ENCODE measurements around the gene RSRC1.

The RSRC1 gene

DNA sequence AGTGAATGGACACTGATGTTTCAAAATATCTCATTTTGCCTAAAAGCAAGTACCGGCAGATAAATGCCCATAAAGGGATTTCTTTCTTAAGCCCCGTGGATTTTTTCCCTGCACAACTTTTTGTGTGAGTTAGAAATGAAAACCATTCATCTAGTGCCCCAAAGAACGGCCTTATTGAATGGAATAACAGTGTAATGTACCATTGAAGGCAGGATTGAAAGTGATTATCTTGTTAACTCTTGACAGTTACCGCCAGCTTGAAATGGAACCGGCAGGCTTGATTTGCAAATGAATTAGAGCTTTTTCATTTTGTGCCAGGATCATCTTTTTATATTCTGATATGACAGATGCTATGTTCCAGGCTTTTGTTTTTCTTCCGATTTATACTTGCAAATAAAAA, 162.2 kb downstream of the RSRC1 start:
- no peak overlapping the region for H3K4me3 ChIP-seq (ENCODE audit: control insufficient read depth in 1 of 7, extremely low read depth in 1 of 7, insufficient read depth in 4 of 7, low read depth in 2 of 7, low read length in 6 of 7)
- no peak for DNase-seq
- CTCF ChIA-PET = no interaction called here
- peaks cover 0 to 16% (median 4%) of the 10 kb centered on the region in 4 experiments for H3K36me3 ChIP-seq (ENCODE audit: control insufficient read depth in 4 of 4, insufficient read depth in 4 of 4, low read length in 3 of 4)
- POLR2A ChIA-PET = no interaction called here
- peaks cover 3 to 17% (median 6%) of the 10 kb centered on the region in 5 experiments for H3K9me3 ChIP-seq (ENCODE audit: control extremely low read depth in 1 of 5, control insufficient read depth in 4 of 5, insufficient read depth in 2 of 5, low read depth in 1 of 5, low read length in 4 of 5)
- WGBS (ENCODE audit: insufficient coverage) = 100% methylated on average over 4 of the region's 6 CpGs
- H3K27ac ChIP-seq (ENCODE audit: insufficient read depth in 1 of 2, low read depth in 1 of 2, low read length in 2 of 2, poor library complexity in 1 of 2, severe bottlenecking in 2 of 2) = no peak overlapping the region
- H3K27me3 ChIP-seq (replicated peaks in 2 of 5; ENCODE audit: control insufficient read depth in 4 of 5, insufficient read depth in 5 of 5, low read length in 4 of 5) = no peaks in the 10 kb centered on the region
- H3K4me1 ChIP-seq (ENCODE audit: control extremely low read depth in 1 of 4, control insufficient read depth in 4 of 4, insufficient read depth in 4 of 4, low read length in 3 of 4) = no peaks in the 10 kb centered on the region

DNA sequence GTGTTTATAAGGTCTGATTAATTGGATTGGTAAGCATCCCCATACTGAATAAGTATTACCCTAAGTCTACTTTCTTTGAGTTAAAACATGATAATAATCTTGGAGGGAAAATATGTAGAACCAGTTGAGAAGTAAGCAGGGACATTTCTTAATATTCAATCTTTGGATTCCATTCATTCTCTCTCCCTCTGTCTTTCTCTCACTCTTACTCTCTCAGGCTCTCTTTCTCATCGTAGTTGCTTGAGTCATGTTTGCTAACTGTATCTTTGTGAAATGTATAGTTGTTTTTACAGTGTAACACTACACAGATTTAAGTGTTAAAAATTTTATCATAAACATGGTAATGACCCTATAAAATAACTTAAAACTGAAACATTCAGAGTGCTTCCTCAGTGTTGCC, 163.8 kb downstream of the RSRC1 start:
- Histone ChIP-seq H3K27ac (ENCODE audit: insufficient read depth in 1 of 2, low read depth in 1 of 2, low read length in 2 of 2, poor library complexity in 1 of 2, severe bottlenecking in 2 of 2) (no peak overlapping the region), H3K36me3 (ENCODE audit: control insufficient read depth in 4 of 4, insufficient read depth in 4 of 4, low read length in 3 of 4) (peaks cover 0 to 26% (median 8%) of the 10 kb centered on the region in 4 experiments), H3K4me1 (ENCODE audit: control extremely low read depth in 1 of 4, control insufficient read depth in 4 of 4, insufficient read depth in 4 of 4, low read length in 3 of 4) (no peaks in the 10 kb centered on the region), H3K4me3 (ENCODE audit: control insufficient read depth in 1 of 7, extremely low read depth in 1 of 7, insufficient read depth in 4 of 7, low read depth in 2 of 7, low read length in 6 of 7) (no peak overlapping the region), H3K9me3 (ENCODE audit: control extremely low read depth in 1 of 5, control insufficient read depth in 4 of 5, insufficient read depth in 2 of 5, low read depth in 1 of 5, low read length in 4 of 5) (peaks cover 0 to 9% (median 3%) of the 10 kb centered on the region in 5 experiments), H3K27me3 (replicated peaks in 2 of 5; ENCODE audit: control insufficient read depth in 4 of 5, insufficient read depth in 5 of 5, low read length in 4 of 5) (no peaks in the 10 kb centered on the region)
- POLR2A ChIA-PET = no interaction called here
- DNase-seq = no peak
- CTCF ChIA-PET = no interaction called here
- WGBS (ENCODE audit: insufficient coverage) = no CpG with 5 or more reads among the region's 1 CpG

DNA sequence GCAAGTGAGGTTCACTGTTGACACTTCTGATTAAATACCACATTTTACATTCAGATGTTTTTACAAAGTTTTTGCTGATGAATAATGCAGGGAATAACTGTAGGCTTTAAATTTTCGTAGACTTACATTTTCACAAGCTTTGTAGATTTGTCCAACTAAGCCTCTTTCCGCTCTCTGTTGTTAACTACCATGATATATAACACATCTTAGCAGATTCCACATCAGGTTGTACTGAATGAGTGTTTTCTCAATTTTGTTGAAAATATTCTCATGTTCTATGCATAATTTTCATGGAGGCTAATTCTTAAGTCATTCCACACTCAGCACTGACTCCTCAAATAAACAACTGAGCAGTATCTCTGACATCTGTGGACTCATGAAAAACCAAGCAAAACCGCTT, 168.3 kb downstream of the RSRC1 start:
- ChIA-PET POLR2A (no interaction called here), CTCF (no interaction called here)
- Histone ChIP-seq H3K36me3 (ENCODE audit: control insufficient read depth in 4 of 4, insufficient read depth in 4 of 4, low read length in 3 of 4) (peaks cover 0 to 21% (median 6%) of the 10 kb centered on the region in 4 experiments), H3K4me3 (ENCODE audit: control insufficient read depth in 1 of 7, extremely low read depth in 1 of 7, insufficient read depth in 4 of 7, low read depth in 2 of 7, low read length in 6 of 7) (no peak overlapping the region), H3K9me3 (ENCODE audit: control extremely low read depth in 1 of 5, control insufficient read depth in 4 of 5, insufficient read depth in 2 of 5, low read depth in 1 of 5, low read length in 4 of 5) (peaks cover 0 to 6% (median 3%) of the 10 kb centered on the region in 5 experiments), H3K27ac (ENCODE audit: insufficient read depth in 1 of 2, low read depth in 1 of 2, low read length in 2 of 2, poor library complexity in 1 of 2, severe bottlenecking in 2 of 2) (no peak overlapping the region), H3K27me3 (replicated peaks in 2 of 5; ENCODE audit: control insufficient read depth in 4 of 5, insufficient read depth in 5 of 5, low read length in 4 of 5) (no peaks in the 10 kb centered on the region), H3K4me1 (ENCODE audit: control extremely low read depth in 1 of 4, control insufficient read depth in 4 of 4, insufficient read depth in 4 of 4, low read length in 3 of 4) (peaks cover 0 to 8% (median 0%) of the 10 kb centered on the region in 4 experiments)
- 100% methylated on average over 1 of the region's 3 CpGs for WGBS (ENCODE audit: insufficient coverage)
- no peak for DNase-seq

DNA sequence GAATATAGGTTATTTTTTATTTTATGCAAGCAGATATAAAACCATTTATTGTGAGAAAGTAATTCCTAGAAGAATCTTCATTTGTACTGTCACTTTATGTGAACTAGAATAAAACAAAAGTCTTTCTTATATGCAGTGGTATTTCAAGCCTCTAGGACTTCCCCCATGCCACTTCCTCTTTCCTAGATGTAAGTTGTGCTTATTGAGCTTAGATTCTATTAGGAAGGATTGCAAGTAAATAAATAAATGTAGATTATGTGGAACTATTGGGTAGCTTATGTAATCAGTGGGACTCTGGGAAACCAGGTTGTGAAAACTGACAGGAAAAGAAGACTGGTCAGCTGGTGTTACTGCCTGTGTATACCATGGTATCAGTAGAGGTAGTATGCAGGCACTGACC, 169.7 kb downstream of the RSRC1 start:
- ChIA-PET CTCF (no interaction called here), POLR2A (no interaction called here)
- Histone ChIP-seq H3K27ac (ENCODE audit: insufficient read depth in 1 of 2, low read depth in 1 of 2, low read length in 2 of 2, poor library complexity in 1 of 2, severe bottlenecking in 2 of 2) (no peak overlapping the region), H3K4me3 (ENCODE audit: control insufficient read depth in 1 of 7, extremely low read depth in 1 of 7, insufficient read depth in 4 of 7, low read depth in 2 of 7, low read length in 6 of 7) (no peak overlapping the region), H3K36me3 (ENCODE audit: control insufficient read depth in 4 of 4, insufficient read depth in 4 of 4, low read length in 3 of 4) (peaks cover 0 to 21% (median 6%) of the 10 kb centered on the region in 4 experiments), H3K27me3 (replicated peaks in 2 of 5; ENCODE audit: control insufficient read depth in 4 of 5, insufficient read depth in 5 of 5, low read length in 4 of 5) (no peaks in the 10 kb centered on the region), H3K4me1 (ENCODE audit: control extremely low read depth in 1 of 4, control insufficient read depth in 4 of 4, insufficient read depth in 4 of 4, low read length in 3 of 4) (peaks cover 0 to 8% (median 0%) of the 10 kb centered on the region in 4 experiments), H3K9me3 (ENCODE audit: control extremely low read depth in 1 of 5, control insufficient read depth in 4 of 5, insufficient read depth in 2 of 5, low read depth in 1 of 5, low read length in 4 of 5) (peaks cover 0 to 6% (median 3%) of the 10 kb centered on the region in 5 experiments)
- peak; percentile 2 to 46 (median 31) for DNase-seq

DNA sequence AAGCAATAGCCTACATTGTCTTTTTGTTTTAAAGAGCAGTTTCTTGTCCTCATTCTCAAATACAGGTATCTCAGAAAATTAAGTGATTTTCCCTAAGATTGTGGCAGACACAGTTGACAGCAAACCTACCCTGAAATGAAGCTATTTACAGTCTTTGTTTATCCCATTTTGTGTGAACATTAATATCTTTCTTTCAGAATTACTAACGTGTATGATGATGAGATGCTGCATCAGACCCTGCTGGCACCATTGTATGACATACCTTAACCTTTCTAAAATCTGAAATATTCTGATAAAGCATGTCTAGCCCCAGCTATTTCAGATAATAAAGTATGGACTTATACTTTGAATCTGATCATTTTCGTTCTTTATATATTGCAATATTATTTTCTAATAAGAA, 185.9 kb downstream of the RSRC1 start:
- H3K27me3 ChIP-seq (replicated peaks in 2 of 5; ENCODE audit: control insufficient read depth in 4 of 5, insufficient read depth in 5 of 5, low read length in 4 of 5) = no peaks in the 10 kb centered on the region
- POLR2A ChIA-PET = no interaction called here
- CTCF ChIA-PET = interaction anchor here (1.2 kb wide), 1 partner anchor 9 kb away, joined by 3 read pairs; no protein-coding TSS in a partner anchor
- H3K36me3 ChIP-seq (ENCODE audit: control insufficient read depth in 4 of 4, insufficient read depth in 4 of 4, low read length in 3 of 4) = no peaks in the 10 kb centered on the region
- no CpG with 5 or more reads among the region's 2 CpGs for WGBS (ENCODE audit: insufficient coverage)
- no peaks in the 10 kb centered on the region for H3K9me3 ChIP-seq (ENCODE audit: control extremely low read depth in 1 of 5, control insufficient read depth in 4 of 5, insufficient read depth in 2 of 5, low read depth in 1 of 5, low read length in 4 of 5)
- no peak overlapping the region for H3K27ac ChIP-seq (ENCODE audit: insufficient read depth in 1 of 2, low read depth in 1 of 2, low read length in 2 of 2, poor library complexity in 1 of 2, severe bottlenecking in 2 of 2)
- H3K4me3 ChIP-seq (ENCODE audit: control insufficient read depth in 1 of 7, extremely low read depth in 1 of 7, insufficient read depth in 4 of 7, low read depth in 2 of 7, low read length in 6 of 7) = no peak overlapping the region
- DNase-seq = no peak
- no peaks in the 10 kb centered on the region for H3K4me1 ChIP-seq (ENCODE audit: control extremely low read depth in 1 of 4, control insufficient read depth in 4 of 4, insufficient read depth in 4 of 4, low read length in 3 of 4)

DNA sequence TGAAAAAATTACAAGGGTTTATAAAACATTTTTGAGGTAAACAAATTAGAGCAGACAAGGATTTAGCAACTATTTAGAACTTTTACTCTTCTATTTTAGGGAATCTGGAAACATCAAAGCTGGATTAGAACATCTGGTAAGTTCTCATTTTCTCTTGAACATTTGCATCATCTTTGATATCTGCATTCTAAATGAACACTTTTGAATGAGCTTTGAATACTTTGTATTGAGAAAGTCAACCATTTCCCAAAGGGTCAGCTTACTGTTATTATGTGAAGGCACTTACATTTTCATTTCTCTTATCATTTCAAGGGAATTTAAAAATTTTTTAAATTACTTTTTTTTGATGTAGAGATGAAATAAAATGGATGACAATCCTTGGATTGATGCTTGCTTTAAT, 188.1 kb downstream of the RSRC1 start:
- CTCF ChIA-PET = no interaction called here
- POLR2A ChIA-PET = no interaction called here
- H3K27me3 ChIP-seq (replicated peaks in 2 of 5; ENCODE audit: control insufficient read depth in 4 of 5, insufficient read depth in 5 of 5, low read length in 4 of 5) = no peaks in the 10 kb centered on the region

DNA sequence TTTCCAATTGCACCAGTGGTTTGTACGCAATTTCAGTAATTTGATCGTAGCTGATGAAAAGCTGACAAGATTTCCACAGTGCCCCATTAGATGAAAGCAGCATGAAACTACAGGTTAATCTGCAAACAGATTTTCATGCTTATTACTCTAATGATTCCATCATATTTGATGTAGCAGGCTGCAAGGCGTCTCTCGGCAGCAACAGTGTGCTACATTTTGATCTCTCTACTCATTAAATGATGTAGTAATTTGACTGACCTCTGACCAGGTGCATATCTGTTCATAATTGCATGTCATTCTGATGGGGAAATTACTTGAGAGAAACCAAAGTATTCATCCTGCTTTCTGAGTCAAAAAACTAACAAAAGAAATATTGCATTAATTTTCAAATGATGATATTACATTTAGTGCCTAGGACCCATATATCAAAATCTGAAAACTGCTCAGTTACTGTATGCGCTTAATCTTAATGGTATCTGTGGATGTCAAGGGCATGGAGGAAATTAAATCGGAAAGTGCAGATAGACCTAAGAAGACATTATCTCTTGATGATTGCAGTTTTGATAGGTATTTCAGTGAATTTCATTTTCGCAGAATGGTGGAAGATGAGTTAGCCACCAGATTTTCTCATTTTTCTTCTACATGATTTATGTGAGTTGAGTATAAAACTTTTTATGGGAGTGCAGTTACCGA, 198.5 kb downstream of the RSRC1 start:
- CTCF ChIA-PET = no interaction called here
- 96% methylated on average over 4 of the region's 8 CpGs for WGBS (ENCODE audit: insufficient coverage)
- H3K36me3 ChIP-seq (ENCODE audit: control insufficient read depth in 4 of 4, insufficient read depth in 4 of 4, low read length in 3 of 4) = no peaks in the 10 kb centered on the region
- H3K27me3 ChIP-seq (replicated peaks in 2 of 5; ENCODE audit: control insufficient read depth in 4 of 5, insufficient read depth in 5 of 5, low read length in 4 of 5) = no peaks in the 10 kb centered on the region
- no peaks in the 10 kb centered on the region for H3K9me3 ChIP-seq (ENCODE audit: control extremely low read depth in 1 of 5, control insufficient read depth in 4 of 5, insufficient read depth in 2 of 5, low read depth in 1 of 5, low read length in 4 of 5)
- no peak overlapping the region for H3K27ac ChIP-seq (ENCODE audit: insufficient read depth in 1 of 2, low read depth in 1 of 2, low read length in 2 of 2, poor library complexity in 1 of 2, severe bottlenecking in 2 of 2)
- no peaks in the 10 kb centered on the region for H3K4me1 ChIP-seq (ENCODE audit: control extremely low read depth in 1 of 4, control insufficient read depth in 4 of 4, insufficient read depth in 4 of 4, low read length in 3 of 4)
- POLR2A ChIA-PET = no interaction called here
- no peak overlapping the region for H3K4me3 ChIP-seq (ENCODE audit: control insufficient read depth in 1 of 7, extremely low read depth in 1 of 7, insufficient read depth in 4 of 7, low read depth in 2 of 7, low read length in 6 of 7)
- DNase-seq = no peak

More for the DNA sequence above, 188.1 kb downstream of the RSRC1 start:
- no peak overlapping the region for H3K4me3 ChIP-seq (ENCODE audit: control insufficient read depth in 1 of 7, extremely low read depth in 1 of 7, insufficient read depth in 4 of 7, low read depth in 2 of 7, low read length in 6 of 7)
- no peaks in the 10 kb centered on the region for H3K9me3 ChIP-seq (ENCODE audit: control extremely low read depth in 1 of 5, control insufficient read depth in 4 of 5, insufficient read depth in 2 of 5, low read depth in 1 of 5, low read length in 4 of 5)
- H3K27ac ChIP-seq (ENCODE audit: insufficient read depth in 1 of 2, low read depth in 1 of 2, low read length in 2 of 2, poor library complexity in 1 of 2, severe bottlenecking in 2 of 2) = no peak overlapping the region
- DNase-seq = no peak
- H3K4me1 ChIP-seq (ENCODE audit: control extremely low read depth in 1 of 4, control insufficient read depth in 4 of 4, insufficient read depth in 4 of 4, low read length in 3 of 4) = no peaks in the 10 kb centered on the region
- peaks cover 0 to 2% (median 0%) of the 10 kb centered on the region in 4 experiments for H3K36me3 ChIP-seq (ENCODE audit: control insufficient read depth in 4 of 4, insufficient read depth in 4 of 4, low read length in 3 of 4)
